Measurements from ENCODE around the gene NCOA3. TPM values are rescaled to one million over a fixed set of nuclear protein-coding genes. Genes with fewer than 3 reads are reported as not detected.

Gene NCOA3
- total and polyA plus RNA-seq, 2 of the 8 experiments (the other 6 are each of a cell fraction or from before 2014, with no cell fraction given), result 7.9 to 24.7 TPM

DNA sequence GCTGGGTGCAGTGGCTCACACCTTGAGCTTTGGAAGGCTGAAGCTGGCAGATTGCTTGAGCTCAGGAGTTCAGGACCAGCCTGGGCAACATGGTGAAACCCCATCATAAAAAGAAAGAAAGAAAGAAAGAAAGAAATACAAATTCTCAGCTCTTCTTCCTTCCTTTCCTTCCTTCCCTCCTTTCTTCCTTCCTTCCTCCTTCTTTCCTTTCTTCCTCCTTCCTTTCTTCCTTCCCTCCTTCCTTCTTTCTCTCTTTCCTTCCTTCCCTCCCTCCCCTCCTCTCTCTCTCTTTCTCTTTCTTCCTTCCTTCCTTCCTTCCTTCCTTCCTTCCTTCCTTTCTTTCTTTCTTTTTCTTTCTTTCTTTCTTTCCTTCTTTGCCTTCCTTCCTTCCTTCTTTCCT lies 21.0 kb upstream of the NCOA3 start:
- Histone ChIP-seq H4K8ac (ENCODE audit: extremely low read depth, insufficient read depth, low read length) (no peak overlapping the region), H3K4ac (replicated peaks; ENCODE audit: insufficient read length, low read depth, low read length) (no peak overlapping the region), H3K4me2 (ENCODE audit: insufficient read depth in 1 of 2, low read depth in 2 of 2, low read length in 2 of 2) (no peak overlapping the region), H3K36me3 (ENCODE audit: control insufficient read depth in 2 of 4, insufficient read depth in 4 of 4, low read length in 3 of 4) (no peaks in the 10 kb centered on the region), H3K9ac (replicated peaks in 1 of 4; ENCODE audit: extremely low read depth in 1 of 4, low read depth in 3 of 4, low read length in 3 of 4) (no peak overlapping the region), H4K20me1 (replicated peaks in 1 of 2; ENCODE audit: control insufficient read depth in 1 of 2, insufficient read depth in 2 of 2, low read length in 2 of 2) (no peaks in the 10 kb centered on the region), H2BK120ac (replicated peaks; ENCODE audit: low read depth, low read length) (no peak overlapping the region), H3K79me1 (ENCODE audit: low read depth, low read length) (no peaks in the 10 kb centered on the region), H2BK5ac (ENCODE audit: low read depth, low read length) (no peak overlapping the region), H2AK5ac (ENCODE audit: low read depth, low read length) (no peak overlapping the region), H3K9me3 (ENCODE audit: insufficient read depth in 2 of 2, low read depth in 1 of 2, low read length in 1 of 2) (no peaks in the 10 kb centered on the region), H2BK12ac (ENCODE audit: low read depth, low read length) (no peak overlapping the region), H2BK20ac (ENCODE audit: low read length) (no peak overlapping the region), H3K18ac (ENCODE audit: extremely low read depth, low read length) (no peak overlapping the region), H3K23ac (ENCODE audit: insufficient read length) (no peak overlapping the region), H4K5ac (ENCODE audit: insufficient read length, low read depth, low read length) (no peak overlapping the region), H3K4me3 (ENCODE audit: extremely low read depth in 1 of 4, insufficient read depth in 2 of 4, low read depth in 3 of 4, low read length in 4 of 4) (no peak overlapping the region), H3K27ac (ENCODE audit: low read depth, low read length) (no peak overlapping the region), H3K4me1 (replicated peaks in 1 of 4; ENCODE audit: control insufficient read depth in 3 of 4, insufficient read depth in 4 of 4, low read length in 3 of 4) (no peaks in the 10 kb centered on the region), H3K79me2 (ENCODE audit: control insufficient read depth in 1 of 2, insufficient read depth in 2 of 2, low read length in 2 of 2) (no peaks in the 10 kb centered on the region), H2AFZ (ENCODE audit: low read length) (no peak overlapping the region), H2BK15ac (ENCODE audit: low read length) (no peak overlapping the region), H3K27me3 (replicated peaks in 1 of 4; ENCODE audit: control insufficient read depth in 3 of 4, extremely low read depth in 1 of 4, insufficient read depth in 3 of 4, low read length in 3 of 4) (no peaks in the 10 kb centered on the region), H3K14ac (ENCODE audit: insufficient read length) (no peak overlapping the region), H4K91ac (replicated peaks; ENCODE audit: insufficient read length, low read length) (no peak overlapping the region), H3K56ac (replicated peaks; ENCODE audit: insufficient read length, low read depth, low read length) (no peak overlapping the region), H3K23me2 (ENCODE audit: low read depth, low read length) (no peaks in the 10 kb centered on the region)
- DNase-seq (ENCODE audit: low read depth in 1 of 2, low spot score in 2 of 2) (no peak), FAIRE-seq (no peak)
- ChIA-PET POLR2A (ENCODE audit: partially characterized antibody) (interaction anchor here (0.6 to 1.0 kb wide), 3 partner anchors 19 to 25 kb away, joined by 3 read pairs; no protein-coding TSS in a partner anchor), CTCF (ENCODE audit: partially characterized antibody) (no interaction called here)
- TF ChIP-seq, protein P1, sequence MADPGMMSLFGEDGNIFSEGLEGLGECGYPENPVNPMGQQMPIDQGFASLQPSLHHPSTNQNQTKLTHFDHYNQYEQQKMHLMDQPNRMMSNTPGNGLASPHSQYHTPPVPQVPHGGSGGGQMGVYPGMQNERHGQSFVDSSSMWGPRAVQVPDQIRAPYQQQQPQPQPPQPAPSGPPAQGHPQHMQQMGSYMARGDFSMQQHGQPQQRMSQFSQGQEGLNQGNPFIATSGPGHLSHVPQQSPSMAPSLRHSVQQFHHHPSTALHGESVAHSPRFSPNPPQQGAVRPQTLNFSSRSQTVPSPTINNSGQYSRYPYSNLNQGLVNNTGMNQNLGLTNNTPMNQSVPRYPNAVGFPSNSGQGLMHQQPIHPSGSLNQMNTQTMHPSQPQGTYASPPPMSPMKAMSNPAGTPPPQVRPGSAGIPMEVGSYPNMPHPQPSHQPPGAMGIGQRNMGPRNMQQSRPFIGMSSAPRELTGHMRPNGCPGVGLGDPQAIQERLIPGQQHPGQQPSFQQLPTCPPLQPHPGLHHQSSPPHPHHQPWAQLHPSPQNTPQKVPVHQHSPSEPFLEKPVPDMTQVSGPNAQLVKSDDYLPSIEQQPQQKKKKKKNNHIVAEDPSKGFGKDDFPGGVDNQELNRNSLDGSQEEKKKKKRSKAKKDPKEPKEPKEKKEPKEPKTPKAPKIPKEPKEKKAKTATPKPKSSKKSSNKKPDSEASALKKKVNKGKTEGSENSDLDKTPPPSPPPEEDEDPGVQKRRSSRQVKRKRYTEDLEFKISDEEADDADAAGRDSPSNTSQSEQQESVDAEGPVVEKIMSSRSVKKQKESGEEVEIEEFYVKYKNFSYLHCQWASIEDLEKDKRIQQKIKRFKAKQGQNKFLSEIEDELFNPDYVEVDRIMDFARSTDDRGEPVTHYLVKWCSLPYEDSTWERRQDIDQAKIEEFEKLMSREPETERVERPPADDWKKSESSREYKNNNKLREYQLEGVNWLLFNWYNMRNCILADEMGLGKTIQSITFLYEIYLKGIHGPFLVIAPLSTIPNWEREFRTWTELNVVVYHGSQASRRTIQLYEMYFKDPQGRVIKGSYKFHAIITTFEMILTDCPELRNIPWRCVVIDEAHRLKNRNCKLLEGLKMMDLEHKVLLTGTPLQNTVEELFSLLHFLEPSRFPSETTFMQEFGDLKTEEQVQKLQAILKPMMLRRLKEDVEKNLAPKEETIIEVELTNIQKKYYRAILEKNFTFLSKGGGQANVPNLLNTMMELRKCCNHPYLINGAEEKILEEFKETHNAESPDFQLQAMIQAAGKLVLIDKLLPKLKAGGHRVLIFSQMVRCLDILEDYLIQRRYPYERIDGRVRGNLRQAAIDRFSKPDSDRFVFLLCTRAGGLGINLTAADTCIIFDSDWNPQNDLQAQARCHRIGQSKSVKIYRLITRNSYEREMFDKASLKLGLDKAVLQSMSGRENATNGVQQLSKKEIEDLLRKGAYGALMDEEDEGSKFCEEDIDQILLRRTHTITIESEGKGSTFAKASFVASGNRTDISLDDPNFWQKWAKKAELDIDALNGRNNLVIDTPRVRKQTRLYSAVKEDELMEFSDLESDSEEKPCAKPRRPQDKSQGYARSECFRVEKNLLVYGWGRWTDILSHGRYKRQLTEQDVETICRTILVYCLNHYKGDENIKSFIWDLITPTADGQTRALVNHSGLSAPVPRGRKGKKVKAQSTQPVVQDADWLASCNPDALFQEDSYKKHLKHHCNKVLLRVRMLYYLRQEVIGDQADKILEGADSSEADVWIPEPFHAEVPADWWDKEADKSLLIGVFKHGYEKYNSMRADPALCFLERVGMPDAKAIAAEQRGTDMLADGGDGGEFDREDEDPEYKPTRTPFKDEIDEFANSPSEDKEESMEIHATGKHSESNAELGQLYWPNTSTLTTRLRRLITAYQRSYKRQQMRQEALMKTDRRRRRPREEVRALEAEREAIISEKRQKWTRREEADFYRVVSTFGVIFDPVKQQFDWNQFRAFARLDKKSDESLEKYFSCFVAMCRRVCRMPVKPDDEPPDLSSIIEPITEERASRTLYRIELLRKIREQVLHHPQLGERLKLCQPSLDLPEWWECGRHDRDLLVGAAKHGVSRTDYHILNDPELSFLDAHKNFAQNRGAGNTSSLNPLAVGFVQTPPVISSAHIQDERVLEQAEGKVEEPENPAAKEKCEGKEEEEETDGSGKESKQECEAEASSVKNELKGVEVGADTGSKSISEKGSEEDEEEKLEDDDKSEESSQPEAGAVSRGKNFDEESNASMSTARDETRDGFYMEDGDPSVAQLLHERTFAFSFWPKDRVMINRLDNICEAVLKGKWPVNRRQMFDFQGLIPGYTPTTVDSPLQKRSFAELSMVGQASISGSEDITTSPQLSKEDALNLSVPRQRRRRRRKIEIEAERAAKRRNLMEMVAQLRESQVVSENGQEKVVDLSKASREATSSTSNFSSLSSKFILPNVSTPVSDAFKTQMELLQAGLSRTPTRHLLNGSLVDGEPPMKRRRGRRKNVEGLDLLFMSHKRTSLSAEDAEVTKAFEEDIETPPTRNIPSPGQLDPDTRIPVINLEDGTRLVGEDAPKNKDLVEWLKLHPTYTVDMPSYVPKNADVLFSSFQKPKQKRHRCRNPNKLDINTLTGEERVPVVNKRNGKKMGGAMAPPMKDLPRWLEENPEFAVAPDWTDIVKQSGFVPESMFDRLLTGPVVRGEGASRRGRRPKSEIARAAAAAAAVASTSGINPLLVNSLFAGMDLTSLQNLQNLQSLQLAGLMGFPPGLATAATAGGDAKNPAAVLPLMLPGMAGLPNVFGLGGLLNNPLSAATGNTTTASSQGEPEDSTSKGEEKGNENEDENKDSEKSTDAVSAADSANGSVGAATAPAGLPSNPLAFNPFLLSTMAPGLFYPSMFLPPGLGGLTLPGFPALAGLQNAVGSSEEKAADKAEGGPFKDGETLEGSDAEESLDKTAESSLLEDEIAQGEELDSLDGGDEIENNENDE (IDR thresholded peaks at IDR 0.05; ENCODE audit: insufficient replicate concordance, low read length), result no peak
- TF ChIP-seq EGR1 (IDR thresholded peaks at IDR 0.05; ENCODE audit: borderline replicate concordance, low read depth, low read length), result no peak
